Measurements from ENCODE around the gene CFP. TPM values are rescaled to one million over a fixed set of nuclear protein-coding genes. Genes with fewer than 3 reads are reported as not detected.
A peak's percentile ranks its signal among the peaks of the same experiment; 100 is the strongest.
"Not testable (repeated sequence)": the region's sequence is repeated elsewhere in the genome, so short reads cannot be mapped to it uniquely, and the experiment has no call there.

The CFP gene
- total RNA-seq, result 1 to 10 TPM in 3 of 4 donors, under 1 TPM in 1; 0.83 to 3.8 (median 1.9) TPM

DNA sequence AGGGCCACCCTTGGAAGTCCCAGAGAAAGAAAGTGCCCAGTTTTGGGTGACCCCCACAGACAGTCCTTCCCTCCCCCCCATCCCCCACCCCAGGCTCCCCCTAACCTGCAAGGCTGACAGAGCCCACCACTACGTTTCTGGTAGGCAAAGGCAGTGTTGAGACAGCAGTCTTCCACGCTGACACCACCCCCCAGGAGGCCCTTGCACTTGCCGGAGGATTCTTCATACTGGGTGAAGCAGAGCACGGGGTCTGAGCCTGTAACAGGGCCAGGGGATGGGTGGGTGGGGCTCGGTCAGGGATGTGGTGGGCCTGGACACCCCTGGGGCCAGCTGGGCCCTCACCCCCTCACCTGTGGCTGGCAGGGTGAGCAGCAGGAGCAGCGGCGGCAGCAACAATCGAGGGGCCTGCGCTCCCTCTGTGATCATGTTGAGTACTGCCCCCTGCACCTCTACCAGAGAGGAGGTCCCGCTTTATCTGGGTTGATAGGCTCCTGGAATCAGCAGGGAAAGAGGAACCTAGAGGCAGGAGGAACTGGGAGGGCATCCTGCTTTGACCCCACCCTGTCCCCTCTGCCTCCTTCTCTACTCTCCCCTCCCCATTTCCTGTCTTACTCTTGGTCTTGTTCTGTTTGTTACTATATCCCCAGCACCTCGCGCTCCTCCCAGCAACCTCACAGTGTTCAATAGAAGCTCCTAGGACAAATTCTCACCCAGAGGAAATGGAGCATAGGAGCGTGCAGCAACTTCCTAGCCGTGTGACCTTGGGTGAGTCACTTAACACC, at the start of gene CFP:
Gene CFP, minus strand, starts transcription at position 512 of the 782 bp plus-strand sequence. Its CDS starts 86 bp downstream, at position 426.
- intact Hi-C loops (cut with DNase I), result no loop called here
- no peak for DNase-seq
- H3K36me3 ChIP-seq, result peaks cover 0 to 3% (median 0%) of the 10 kb centered on the region in 3 donors
- no peaks in the 10 kb centered on the region for H3K9me3 ChIP-seq
- H3K27me3 ChIP-seq, result no peaks in the 10 kb centered on the region
- H3K4me3 ChIP-seq, result peak within 1 kb of the TSS in 1 of 4 donors; percentile 34
- peak within 1 kb of the TSS in 1 of 4 donors; percentile 28 for H3K27ac ChIP-seq
- 47 to 60% methylated on average over 1 to 4 of the region's 14 CpGs for WGBS, 2 donors
- H3K4me1 ChIP-seq, result no peaks in the 10 kb centered on the region
- no peak for TF ChIP-seq POLR2A (IDR thresholded peaks at IDR 0.05)
- TF ChIP-seq, protein P1, sequence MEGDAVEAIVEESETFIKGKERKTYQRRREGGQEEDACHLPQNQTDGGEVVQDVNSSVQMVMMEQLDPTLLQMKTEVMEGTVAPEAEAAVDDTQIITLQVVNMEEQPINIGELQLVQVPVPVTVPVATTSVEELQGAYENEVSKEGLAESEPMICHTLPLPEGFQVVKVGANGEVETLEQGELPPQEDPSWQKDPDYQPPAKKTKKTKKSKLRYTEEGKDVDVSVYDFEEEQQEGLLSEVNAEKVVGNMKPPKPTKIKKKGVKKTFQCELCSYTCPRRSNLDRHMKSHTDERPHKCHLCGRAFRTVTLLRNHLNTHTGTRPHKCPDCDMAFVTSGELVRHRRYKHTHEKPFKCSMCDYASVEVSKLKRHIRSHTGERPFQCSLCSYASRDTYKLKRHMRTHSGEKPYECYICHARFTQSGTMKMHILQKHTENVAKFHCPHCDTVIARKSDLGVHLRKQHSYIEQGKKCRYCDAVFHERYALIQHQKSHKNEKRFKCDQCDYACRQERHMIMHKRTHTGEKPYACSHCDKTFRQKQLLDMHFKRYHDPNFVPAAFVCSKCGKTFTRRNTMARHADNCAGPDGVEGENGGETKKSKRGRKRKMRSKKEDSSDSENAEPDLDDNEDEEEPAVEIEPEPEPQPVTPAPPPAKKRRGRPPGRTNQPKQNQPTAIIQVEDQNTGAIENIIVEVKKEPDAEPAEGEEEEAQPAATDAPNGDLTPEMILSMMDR (IDR thresholded peaks at IDR 0.05), result no peak

DNA sequence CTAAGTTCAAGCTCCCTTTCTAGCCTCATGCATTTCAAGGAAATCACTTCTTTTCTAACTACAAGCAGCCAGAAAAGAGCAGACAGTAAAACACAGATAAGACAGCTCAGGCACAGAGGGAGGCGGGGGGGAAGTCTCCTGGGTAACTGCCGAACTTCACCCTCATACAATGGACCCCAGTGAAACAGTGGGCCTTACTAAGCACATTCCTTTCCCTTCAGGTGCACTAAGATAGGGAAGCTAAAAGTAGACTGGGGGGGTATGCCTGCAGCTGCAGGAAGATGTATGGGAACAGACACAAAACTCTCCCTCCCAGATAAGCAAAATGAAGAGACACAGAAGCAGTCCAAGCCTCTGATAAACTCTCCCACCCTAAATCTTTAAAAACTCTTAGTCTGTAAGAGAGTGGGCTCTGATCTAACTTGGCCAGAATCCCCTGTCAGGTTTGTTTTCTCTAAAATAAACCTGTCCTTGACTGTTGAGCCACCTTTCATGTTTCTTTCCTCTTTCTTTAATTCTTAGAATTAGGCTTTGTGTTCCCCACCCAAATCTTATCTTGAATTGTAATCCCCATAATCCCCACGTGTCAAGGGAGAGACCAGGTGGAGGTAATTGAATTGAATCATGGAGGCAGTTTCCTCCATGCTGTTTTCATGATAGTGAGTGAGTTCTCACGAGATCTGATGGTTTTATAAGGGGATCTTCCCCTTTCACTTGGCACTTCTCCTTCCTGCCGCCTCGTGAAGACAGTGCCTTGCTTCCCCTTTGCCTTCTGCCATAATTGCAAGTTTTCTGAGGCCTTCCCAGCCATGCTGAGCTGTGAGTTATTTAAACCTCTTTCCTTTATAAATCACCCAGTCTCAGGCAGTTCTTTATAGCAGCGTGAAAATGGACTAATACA, 46.5 kb upstream of the CFP start:
- H3K4me3 ChIP-seq; H3K27ac ChIP-seq; H3K4me1 ChIP-seq; H3K36me3 ChIP-seq; intact Hi-C loops (cut with DNase I); H3K27me3 ChIP-seq; DNase-seq; H3K9me3 ChIP-seq: not testable (repeated sequence)
- WGBS, 2 donors, result 61 to 62% methylated on average over 5 to 7 of the region's 7 CpGs

DNA sequence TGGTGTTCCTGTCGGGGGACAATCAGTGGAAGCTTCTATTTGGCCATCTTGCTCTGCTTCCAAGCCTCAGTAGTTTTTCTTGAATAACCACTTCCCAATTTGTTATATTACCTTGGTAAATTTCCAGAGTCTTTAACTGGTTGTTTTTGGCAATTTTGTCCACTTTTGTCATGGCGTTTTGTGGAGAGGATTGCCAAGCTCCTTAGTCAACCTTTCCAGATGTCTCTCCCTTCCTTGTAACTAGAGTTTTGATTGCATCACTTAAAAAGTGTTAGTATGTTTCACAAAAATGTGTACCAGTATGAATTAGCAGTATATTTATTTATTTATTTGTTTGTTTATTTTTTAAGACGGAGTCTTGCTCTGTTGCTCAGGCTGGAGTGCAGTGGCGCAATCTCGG, 45.0 kb upstream of the CFP start:
- no peak for TF ChIP-seq POLR2A (IDR thresholded peaks at IDR 0.05)
- Histone ChIP-seq H3K4me3 (no peak overlapping the region), H3K4me1 (no peaks in the 10 kb centered on the region), H3K36me3 (no peaks in the 10 kb centered on the region), H3K27ac (no peak overlapping the region), H3K9me3 (no peaks in the 10 kb centered on the region), H3K27me3 (no peaks in the 10 kb centered on the region)
- intact Hi-C loops (cut with DNase I), result no loop called here
- DNase-seq, result no peak
- 69 to 77% methylated on average over 5 of the region's 5 CpGs for WGBS, 2 donors

DNA sequence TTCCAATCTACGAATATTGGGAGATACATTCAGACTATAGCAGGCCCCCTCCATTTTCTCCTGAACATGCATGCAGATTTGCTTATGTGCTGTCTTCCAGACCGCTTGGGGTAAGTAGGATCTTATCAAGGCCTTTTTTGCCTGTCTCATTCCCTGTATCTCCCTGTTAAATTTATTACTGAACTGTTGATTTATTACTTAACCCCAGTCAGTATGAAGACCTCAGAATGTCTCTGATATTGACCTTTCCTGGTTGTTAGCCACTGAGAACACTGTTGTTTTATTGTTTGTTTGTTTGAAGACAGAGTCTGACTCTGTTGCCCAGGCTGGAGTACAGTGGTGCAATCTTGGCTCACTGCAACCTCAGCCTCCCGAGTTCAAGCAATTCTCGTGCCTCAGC, 36.1 kb upstream of the CFP start:
- H3K36me3 ChIP-seq; H3K9me3 ChIP-seq; H3K4me3 ChIP-seq; H3K27ac ChIP-seq; DNase-seq; intact Hi-C loops (cut with DNase I); H3K27me3 ChIP-seq; H3K4me1 ChIP-seq: not testable (repeated sequence)
- WGBS, 2 donors, result 78 to 85% methylated on average over 2 to 4 of the region's 4 CpGs

DNA sequence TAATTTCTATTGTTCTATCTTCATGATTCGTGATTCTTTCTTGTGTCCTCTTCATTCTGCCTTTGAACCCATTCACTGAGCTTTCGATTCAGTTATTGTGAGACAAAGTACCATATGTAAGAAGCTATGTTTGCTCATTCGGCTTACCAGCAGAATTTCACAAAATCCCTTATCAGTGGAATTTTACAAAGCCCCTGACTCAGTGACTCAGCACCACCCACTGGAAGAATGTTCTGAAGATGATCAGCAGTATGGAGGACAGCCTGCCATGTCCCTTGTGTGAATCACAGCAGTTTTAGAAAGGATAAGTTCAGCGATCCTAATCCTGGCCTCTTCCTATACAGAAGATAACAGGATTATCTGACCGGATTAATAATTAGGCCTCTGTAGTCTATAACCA, 35.0 kb upstream of the CFP start:
- 82 to 90% methylated on average over 4 to 5 of the region's 5 CpGs for WGBS, 2 donors
- H3K27me3 ChIP-seq, result no peaks in the 10 kb centered on the region
- TF ChIP-seq POLR2A (IDR thresholded peaks at IDR 0.05), result no peak
- TF ChIP-seq, protein P1 (IDR thresholded peaks at IDR 0.05), result no peak
- no peak overlapping the region for H3K27ac ChIP-seq
- H3K9me3 ChIP-seq, result no peaks in the 10 kb centered on the region
- intact Hi-C loops (cut with DNase I), result no loop called here
- no peak for DNase-seq
- H3K36me3 ChIP-seq, result no peaks in the 10 kb centered on the region
- peaks cover 0 to under 1% (median 0%) of the 10 kb centered on the region in 3 donors for H3K4me1 ChIP-seq
- no peak overlapping the region for H3K4me3 ChIP-seq

DNA sequence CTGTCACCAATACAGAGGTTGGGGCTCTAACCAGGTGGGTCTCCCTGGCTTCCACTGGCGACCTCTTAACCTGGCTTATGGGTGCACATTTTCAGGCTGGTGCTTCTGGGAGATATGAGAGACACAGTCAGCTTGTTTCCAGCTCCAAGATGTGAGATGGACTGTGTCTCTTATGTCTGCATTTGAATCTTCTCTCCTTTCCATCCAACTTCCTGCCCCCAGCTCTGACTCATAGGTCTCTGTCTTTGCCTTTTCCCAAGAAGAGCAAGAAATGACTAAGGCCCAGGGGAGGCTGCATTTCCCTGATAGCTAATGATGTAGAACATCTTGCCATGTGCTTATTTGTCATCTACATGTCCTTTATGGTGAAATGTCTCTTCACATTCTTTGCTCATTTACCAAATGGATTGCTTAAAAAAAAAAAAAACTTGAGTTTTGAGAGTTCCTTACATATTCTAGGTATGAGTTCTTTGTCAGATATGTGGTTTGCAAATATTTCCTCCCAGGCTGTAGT, 32.5 kb upstream of the CFP start:
- Histone ChIP-seq H3K4me1 (peaks cover 0 to 13% (median 0%) of the 10 kb centered on the region in 3 donors), H3K36me3 (peaks cover 0 to 3% (median 0%) of the 10 kb centered on the region in 3 donors), H3K27me3 (no peaks in the 10 kb centered on the region), H3K4me3 (no peak overlapping the region), H3K27ac (peak overlapping the region in 1 of 4 donors; percentile 39), H3K9me3 (no peaks in the 10 kb centered on the region)
- intact Hi-C loops (cut with DNase I), result no loop called here
- no peak for DNase-seq
- TF ChIP-seq POLR2A (IDR thresholded peaks at IDR 0.05), result no peak
- TF ChIP-seq, protein P1 (IDR thresholded peaks at IDR 0.05), result no peak
- 33 to 60% methylated on average over 1 of the region's 1 CpG for WGBS, 2 donors

Measured in esophagus squamous epithelium (tissue), 5 donors.